PC-3 (cell line): Measurements from ENCODE around the gene CCDC167. TPM values are rescaled to one million over a fixed set of nuclear protein-coding genes. Genes with fewer than 3 reads are reported as not detected.

ENCODE experiments used
- ATAC-seq: fragments of 200-7000 bp; cut with Tn5 transposase; 2 replicates; pipeline ENCODE4 v1.9.1; 2020; ENCODE audit warnings: mild to moderate bottlenecking, moderate library complexity
- BruUV-seq: library from RNA; stranded (reverse); fragments of 400-500 nt; replicated peaks from 2 replicates; lab custom pipeline; 2021; lab: Mats Ljungman, UMichigan
- CTCF ChIA-PET: fragments of 300-600 bp; sonication (Branson Sonifier 250); formaldehyde crosslinking; loops from one replicate; lab custom pipeline; 2022; ENCODE audit warnings: antibody characterized with exemption; lab: Charles Lee
- POLR2A ChIA-PET: fragments of 300-600 bp; sonication (Branson Sonifier 250); formaldehyde crosslinking; loops from one replicate; lab custom pipeline; 2022; ENCODE audit warnings: antibody characterized with exemption; ENCODE audit not compliant: unreplicated experiment; lab: Charles Lee
- DNase-seq: peaks from one replicate; pipeline ENCODE4 v3.0.0-alpha.2; 2015
- H2AFZ ChIP-seq: fragments of 300-600 bp; sonication (generic); 2 replicates; pipeline ENCODE4 v1.6.0; 2016; ENCODE audit warnings: antibody characterized with exemption, low read length
- H3F3A ChIP-seq: fragments of 300-600 bp; sonication (generic); one replicate; pipeline ENCODE4 v1.6.0; 2017; ENCODE audit warnings: antibody characterized with exemption, low read length, control low read depth, mild to moderate bottlenecking; ENCODE audit not compliant: unreplicated experiment
- H3K27ac ChIP-seq: fragments of 300-600 bp; sonication (generic); 2 replicates; pipeline ENCODE4 v1.5.1; 2016; ENCODE audit warnings: mild to moderate bottlenecking, low read length
- H3K27me3 ChIP-seq: fragments of 300-600 bp; sonication (generic); 2 replicates; pipeline ENCODE4 v1.6.1; 2016; ENCODE audit warnings: low read length, mixed read lengths
- H3K36me3 ChIP-seq: fragments of 300-600 bp; sonication (generic); 2 replicates; pipeline ENCODE4 v1.6.1; 2016; ENCODE audit warnings: low read depth, mixed run types, low read length, mixed read lengths
- H3K4me1 ChIP-seq: fragments of 300-600 bp; sonication (generic); 2 replicates; pipeline ENCODE4 v1.5.1; 2016; ENCODE audit warnings: low read length; ENCODE audit not compliant: insufficient read depth
- H3K4me2 ChIP-seq: fragments of 300-600 bp; sonication (generic); 2 replicates; pipeline ENCODE4 v1.6.0; 2016; ENCODE audit warnings: low read length
- H3K4me3 ChIP-seq: fragments of 300-600 bp; sonication (generic); 2 replicates; pipeline ENCODE4 v1.5.1; 2016; ENCODE audit warnings: mild to moderate bottlenecking, low read length, mixed read lengths
- H3K79me2 ChIP-seq: fragments of 300-600 bp; sonication (generic); 2 replicates; pipeline ENCODE4 v1.6.1; 2017; ENCODE audit warnings: low read length, mixed read lengths
- H3K9ac ChIP-seq: fragments of 300-600 bp; sonication (generic); 2 replicates; pipeline ENCODE4 v1.6.0; 2016; ENCODE audit warnings: mild to moderate bottlenecking, low read length
- H3K9me2 ChIP-seq: fragments of 300-600 bp; sonication (generic); replicated peaks from 2 replicates; pipeline ENCODE4 v1.6.1; 2016; ENCODE audit warnings: mixed run types, low read length, mixed read lengths
- H3K9me3 ChIP-seq: fragments of 300-600 bp; sonication (generic); 2 replicates; pipeline ENCODE4 v1.6.1; 2016; ENCODE audit warnings: low read length, mixed read lengths
- H4K20me1 ChIP-seq: fragments of 300-600 bp; sonication (generic); 2 replicates; pipeline ENCODE4 v1.6.1; 2016; ENCODE audit warnings: low read length, mixed read lengths
- EZH2 ChIP-seq: fragments of 300-600 bp; sonication (generic); IDR thresholded peaks from one replicate; pipeline ENCODE4 v1.6.1; 2017; ENCODE audit warnings: antibody characterized with exemption, mild to moderate bottlenecking, low read length; ENCODE audit not compliant: unreplicated experiment
- EZH2phosphoT487 ChIP-seq: fragments of 300-600 bp; sonication (generic); IDR thresholded peaks from 2 replicates; pipeline ENCODE4 v1.6.1; 2018; ENCODE audit warnings: mild to moderate bottlenecking, antibody characterized with exemption, low read length, borderline replicate concordance
- intact Hi-C: fragments of 100-400 bp; cut with micrococcal nuclease; formaldehyde crosslinking; loops from 2 replicates; pipeline ENCODE4 v1.9.0; 2023
- total RNA-seq: library from RNA; depleted of rRNA; stranded (reverse); fragments of >200 nt; gene quantifications from 2 replicates; pipeline ENCODE4 v1.2.3, GENCODE V29; 2014
- TF ChIP-seq, protein P1 (sequence below): fragments of 300-600 bp; sonication (generic); conservative IDR thresholded peaks from 2 replicates; pipeline ENCODE4 v1.5.1; 2017; ENCODE audit warnings: antibody characterized with exemption, low read depth, mild to moderate bottlenecking, low read length

The CCDC167 gene
- total RNA-seq, 1 experiment from 2014 or later: 56.9 TPM

DNA sequence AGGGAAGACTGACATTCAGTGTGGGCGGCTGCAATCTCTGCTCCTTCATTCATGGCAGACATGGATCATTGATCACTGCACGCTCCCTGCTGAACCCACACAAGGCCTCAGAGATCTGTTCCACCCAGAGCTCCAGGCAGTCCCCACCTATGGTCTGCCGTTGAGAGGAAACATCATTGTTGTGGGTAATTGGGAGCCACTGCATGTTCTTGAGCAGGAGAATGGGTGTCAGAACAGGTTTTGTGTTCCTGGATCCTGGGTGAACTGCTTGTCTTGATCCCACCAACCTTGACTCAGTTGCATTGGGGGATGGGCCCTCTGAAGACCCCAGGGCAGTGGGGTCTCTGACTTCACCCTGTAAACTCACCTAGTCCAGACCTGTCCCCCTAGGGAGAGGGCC is 23.1 kb upstream of the CCDC167 start:
- ATAC-seq (no peak), DNase-seq (no peak)
- Histone ChIP-seq H3F3A (peaks cover 10% of the 10 kb centered on the region), H3K27me3 (no peaks in the 10 kb centered on the region), H3K9ac (no peak overlapping the region), H3K4me1 (peaks cover 19% of the 10 kb centered on the region), H3K9me3 (no peaks in the 10 kb centered on the region), H4K20me1 (no peaks in the 10 kb centered on the region), H3K27ac (no peak overlapping the region), H3K9me2 (no peaks in the 10 kb centered on the region), H3K36me3 (no peaks in the 10 kb centered on the region), H3K79me2 (no peaks in the 10 kb centered on the region), H2AFZ (no peak overlapping the region), H3K4me3 (no peak overlapping the region), H3K4me2 (no peak overlapping the region)
- POLR2A ChIA-PET: no interaction called here
- CTCF ChIA-PET: no interaction called here
- no TSS peak for BruUV-seq
- intact Hi-C loops: no loop called here
- TF ChIP-seq, protein P1, sequence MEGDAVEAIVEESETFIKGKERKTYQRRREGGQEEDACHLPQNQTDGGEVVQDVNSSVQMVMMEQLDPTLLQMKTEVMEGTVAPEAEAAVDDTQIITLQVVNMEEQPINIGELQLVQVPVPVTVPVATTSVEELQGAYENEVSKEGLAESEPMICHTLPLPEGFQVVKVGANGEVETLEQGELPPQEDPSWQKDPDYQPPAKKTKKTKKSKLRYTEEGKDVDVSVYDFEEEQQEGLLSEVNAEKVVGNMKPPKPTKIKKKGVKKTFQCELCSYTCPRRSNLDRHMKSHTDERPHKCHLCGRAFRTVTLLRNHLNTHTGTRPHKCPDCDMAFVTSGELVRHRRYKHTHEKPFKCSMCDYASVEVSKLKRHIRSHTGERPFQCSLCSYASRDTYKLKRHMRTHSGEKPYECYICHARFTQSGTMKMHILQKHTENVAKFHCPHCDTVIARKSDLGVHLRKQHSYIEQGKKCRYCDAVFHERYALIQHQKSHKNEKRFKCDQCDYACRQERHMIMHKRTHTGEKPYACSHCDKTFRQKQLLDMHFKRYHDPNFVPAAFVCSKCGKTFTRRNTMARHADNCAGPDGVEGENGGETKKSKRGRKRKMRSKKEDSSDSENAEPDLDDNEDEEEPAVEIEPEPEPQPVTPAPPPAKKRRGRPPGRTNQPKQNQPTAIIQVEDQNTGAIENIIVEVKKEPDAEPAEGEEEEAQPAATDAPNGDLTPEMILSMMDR: no peak
- TF ChIP-seq EZH2phosphoT487 (no peak), EZH2 (no peak)

DNA sequence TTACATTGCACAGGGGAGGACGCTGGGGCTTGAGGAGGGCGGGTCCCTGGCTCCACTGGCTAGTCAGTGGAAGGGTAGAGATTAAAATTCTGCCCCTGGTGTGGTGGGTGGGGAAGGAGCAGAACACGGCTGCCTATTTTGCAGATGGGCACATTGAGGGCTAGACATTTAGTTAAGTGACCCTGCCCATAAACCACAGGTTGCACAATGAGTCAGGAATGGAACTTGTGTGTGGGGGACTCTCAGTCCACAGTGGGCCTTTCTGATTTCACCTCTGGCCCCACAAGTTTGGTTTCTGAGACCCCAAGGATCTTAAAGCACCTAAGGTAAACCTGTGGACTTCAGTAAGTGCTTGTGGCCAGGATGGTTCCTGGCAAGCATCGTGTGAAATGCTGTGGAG is 22.0 kb upstream of the CCDC167 start:
- Histone ChIP-seq H3K4me1 (peaks cover 19% of the 10 kb centered on the region), H3K27ac (no peak overlapping the region), H3K27me3 (no peaks in the 10 kb centered on the region), H4K20me1 (no peaks in the 10 kb centered on the region), H3K4me2 (no peak overlapping the region), H3K4me3 (no peak overlapping the region), H3K36me3 (no peaks in the 10 kb centered on the region), H3F3A (peaks cover 10% of the 10 kb centered on the region), H3K79me2 (no peaks in the 10 kb centered on the region), H2AFZ (no peak overlapping the region), H3K9ac (no peak overlapping the region), H3K9me3 (no peaks in the 10 kb centered on the region), H3K9me2 (no peaks in the 10 kb centered on the region)
- ChIA-PET CTCF (no interaction called here), POLR2A (no interaction called here)
- TF ChIP-seq EZH2: no peak
- no peak for TF ChIP-seq EZH2phosphoT487
- TF ChIP-seq, protein P1: no peak
- DNase-seq: no peak
- intact Hi-C loops: no loop called here
- ATAC-seq: no peak
- no TSS peak for BruUV-seq

DNA sequence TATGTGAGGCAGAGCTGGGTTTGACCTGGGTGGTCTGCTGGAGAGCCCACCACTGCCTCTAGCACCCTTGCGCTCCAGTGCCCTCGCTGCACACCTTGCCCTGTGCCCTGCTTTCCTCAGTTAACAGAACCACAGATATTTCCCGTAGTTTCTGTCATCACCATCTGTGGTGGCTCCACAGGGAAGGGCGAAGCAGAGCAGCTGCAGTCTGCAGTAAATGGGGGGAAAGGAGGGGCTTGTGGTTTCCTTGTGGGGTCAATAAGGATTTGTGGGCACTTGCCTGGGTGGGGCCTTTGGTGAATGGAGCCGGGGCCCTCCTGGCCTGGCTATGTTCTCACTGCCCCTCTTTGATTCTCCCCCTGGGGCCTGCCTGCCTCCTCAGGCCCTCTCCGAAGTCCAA is 21.2 kb upstream of the CCDC167 start:
- POLR2A ChIA-PET: no interaction called here
- CTCF ChIA-PET: no interaction called here
- H3K4me2 ChIP-seq: no peak overlapping the region
- H3K4me1 ChIP-seq: peaks cover 27% of the 10 kb centered on the region
- no peak overlapping the region for H3K27ac ChIP-seq
- H3K36me3 ChIP-seq: no peaks in the 10 kb centered on the region
- no peak for DNase-seq
- H3K79me2 ChIP-seq: no peaks in the 10 kb centered on the region
- no peak for ATAC-seq
- no peaks in the 10 kb centered on the region for H4K20me1 ChIP-seq
- H3K9me3 ChIP-seq: no peaks in the 10 kb centered on the region
- no peak overlapping the region for H3K9ac ChIP-seq
- no peaks in the 10 kb centered on the region for H3K9me2 ChIP-seq
- H3K27me3 ChIP-seq: no peaks in the 10 kb centered on the region
- H3F3A ChIP-seq: peaks cover 10% of the 10 kb centered on the region
- BruUV-seq: no TSS peak
- intact Hi-C loops: no loop called here
- TF ChIP-seq EZH2phosphoT487: no peak
- TF ChIP-seq EZH2: no peak
- TF ChIP-seq, protein P1: no peak
- no peak overlapping the region for H2AFZ ChIP-seq
- H3K4me3 ChIP-seq: no peak overlapping the region
